H9 (cell line): Measurements from ENCODE around the gene C19orf44. TPM values are rescaled to one million over a fixed set of nuclear protein-coding genes. Genes with fewer than 3 reads are reported as not detected.

Experiments
- DNase-seq: peaks from one replicate; pipeline ENCODE4 v3.0.0-alpha.2; 2017
- H2AFZ ChIP-seq: one replicate; pipeline ENCODE4 v1.6.1; 2013; ENCODE audit warnings: mild to moderate bottlenecking, low read length, control low read depth, moderate library complexity
- H2AK5ac ChIP-seq: 2 replicates; pipeline ENCODE4 v1.6.1; 2013; ENCODE audit warnings: low read length, control low read depth, mixed read lengths; ENCODE audit not compliant: insufficient read length
- H2BK120ac ChIP-seq: one replicate; pipeline ENCODE4 v1.6.1; 2013; ENCODE audit warnings: low read depth, mild to moderate bottlenecking, low read length, control low read depth, inconsistent platforms; ENCODE audit not compliant: poor library complexity, severe bottlenecking
- H2BK12ac ChIP-seq: 2 replicates; pipeline ENCODE4 v1.6.1; 2013; ENCODE audit warnings: low read length, control low read depth, mixed read lengths, low read depth; ENCODE audit not compliant: insufficient read length
- H2BK15ac ChIP-seq: 2 replicates; pipeline ENCODE4 v1.6.1; 2013; ENCODE audit warnings: low read depth, low read length, control low read depth
- H2BK20ac ChIP-seq: one replicate; pipeline ENCODE4 v1.6.1; 2013; ENCODE audit warnings: low read depth, mild to moderate bottlenecking, low read length, control low read depth, inconsistent platforms; ENCODE audit not compliant: poor library complexity, severe bottlenecking
- H2BK5ac ChIP-seq: 2 replicates; pipeline ENCODE4 v1.6.1; 2013; ENCODE audit warnings: low read length, control low read depth, mixed read lengths; ENCODE audit not compliant: insufficient read length
- H3K14ac ChIP-seq: 2 replicates; pipeline ENCODE4 v1.6.1; 2013; ENCODE audit warnings: low read length, control low read depth; ENCODE audit not compliant: insufficient read depth
- H3K18ac ChIP-seq: 2 replicates; pipeline ENCODE4 v1.6.1; 2013; ENCODE audit warnings: low read depth, mild to moderate bottlenecking, mixed read lengths, low read length, control low read depth; ENCODE audit not compliant: insufficient read length
- H3K23ac ChIP-seq: 2 replicates; pipeline ENCODE4 v1.6.1; 2013; ENCODE audit warnings: low read length, control low read depth, mixed read lengths, low read depth; ENCODE audit not compliant: insufficient read length
- H3K23me2 ChIP-seq: 2 replicates; pipeline ENCODE4 v1.6.1; 2013; ENCODE audit warnings: low read depth, mild to moderate bottlenecking, mixed read lengths, low read length, control low read depth; ENCODE audit not compliant: insufficient read length, poor library complexity, severe bottlenecking
- H3K27ac ChIP-seq: 2 replicates; pipeline ENCODE4 v1.5.1; 2013; ENCODE audit warnings: low read length, control low read depth, mixed read lengths, low read depth; ENCODE audit not compliant: insufficient read length
- H3K27me3 ChIP-seq: 2 replicates; pipeline ENCODE4 v1.6.1; 2013; ENCODE audit warnings: low read length, control low read depth, inconsistent platforms; ENCODE audit not compliant: insufficient read depth
- H3K4ac ChIP-seq: 2 replicates; pipeline ENCODE4 v1.6.1; 2013; ENCODE audit warnings: low read depth, mild to moderate bottlenecking, control low read depth, inconsistent platforms, low read length, moderate library complexity
- H3K4me1 ChIP-seq: 2 replicates; pipeline ENCODE4 v1.6.1; 2013; ENCODE audit warnings: low read length, control low read depth, inconsistent platforms; ENCODE audit not compliant: insufficient read depth
- H3K4me2 ChIP-seq: 2 replicates; pipeline ENCODE4 v1.6.1; 2013; ENCODE audit warnings: low read length, control low read depth, mixed read lengths; ENCODE audit not compliant: insufficient read length, insufficient read depth
- H3K56ac ChIP-seq: 2 replicates; pipeline ENCODE4 v1.6.1; 2013; ENCODE audit warnings: low read depth, mild to moderate bottlenecking, mixed read lengths, low read length, control low read depth; ENCODE audit not compliant: insufficient read length
- H3K79me1 ChIP-seq: 2 replicates; pipeline ENCODE4 v1.6.1; 2013; ENCODE audit warnings: low read depth, mild to moderate bottlenecking, moderate library complexity, low read length, control low read depth, inconsistent platforms; ENCODE audit not compliant: insufficient read depth, poor library complexity, severe bottlenecking
- H3K79me2 ChIP-seq: 2 replicates; pipeline ENCODE4 v1.6.1; 2013; ENCODE audit warnings: low read length, control low read depth, inconsistent platforms; ENCODE audit not compliant: insufficient read depth
- H3K9ac ChIP-seq: 2 replicates; pipeline ENCODE4 v1.6.1; 2013; ENCODE audit warnings: low read length, control low read depth, mixed read lengths; ENCODE audit not compliant: insufficient read length; ENCODE audit errors: extremely low read depth
- H3K9me3 ChIP-seq: one replicate; pipeline ENCODE4 v1.6.1; 2013; ENCODE audit warnings: low read depth, low read length, inconsistent platforms; ENCODE audit not compliant: control insufficient read depth
- H3T11ph ChIP-seq: one replicate; pipeline ENCODE4 v1.6.1; 2013; ENCODE audit warnings: mild to moderate bottlenecking, low read length, control low read depth, inconsistent platforms
- H4K20me1 ChIP-seq: one replicate; pipeline ENCODE4 v1.6.1; 2013; ENCODE audit not compliant: control insufficient read depth, insufficient read length, insufficient read depth
- H4K5ac ChIP-seq: 2 replicates; pipeline ENCODE4 v1.6.1; 2013; ENCODE audit warnings: low read depth, mild to moderate bottlenecking, mixed read lengths, low read length, control low read depth; ENCODE audit not compliant: insufficient read length
- H4K8ac ChIP-seq: replicated peaks from 2 replicates; pipeline ENCODE4 v1.6.1; 2013; ENCODE audit warnings: low read length, control low read depth, mixed read lengths, low read depth; ENCODE audit not compliant: insufficient read length
- H4K91ac ChIP-seq: 2 replicates; pipeline ENCODE4 v1.6.1; 2013; ENCODE audit warnings: low read depth, mild to moderate bottlenecking, moderate library complexity, mixed read lengths, low read length, control low read depth; ENCODE audit not compliant: insufficient read length
- H3K27ac Mint-ChIP-seq, 3 experiments: 2 replicates in 2 of 3; 3 replicates in 1 of 3; pipeline ENCODE4 v1.8.0; 2020 to 2021; ENCODE audit warnings: mixed read lengths in 3 of 3, mild to moderate bottlenecking in 1 of 3, moderate library complexity in 1 of 3
- H3K27me3 Mint-ChIP-seq: 2 replicates; pipeline ENCODE4 v1.8.0; 2021; ENCODE audit warnings: low read depth, mild to moderate bottlenecking, moderate library complexity, mixed read lengths
- H3K36me3 Mint-ChIP-seq, 3 experiments: 2 replicates in 2 of 3; 3 replicates in 1 of 3; pipeline ENCODE4 v1.8.0; 2020 to 2021; ENCODE audit warnings: low read depth in 3 of 3, mixed read lengths in 3 of 3; ENCODE audit not compliant: insufficient read depth in 1 of 3
- H3K4me1 Mint-ChIP-seq, 2 experiments: 2 replicates each; pipeline ENCODE4 v1.8.0; 2020; ENCODE audit warnings: mixed read lengths in 2 of 2
- H3K4me3 Mint-ChIP-seq, 2 experiments: 2 replicates in 1 of 2; 3 replicates in 1 of 2; pipeline ENCODE4 v1.8.0; 2020 to 2021; ENCODE audit warnings: mild to moderate bottlenecking in 2 of 2, mixed read lengths in 2 of 2, moderate library complexity in 1 of 2
- H3K9me3 Mint-ChIP-seq, 2 experiments: 2 replicates in 1 of 2; 3 replicates in 1 of 2; pipeline ENCODE4 v1.8.0; 2020; ENCODE audit warnings: mild to moderate bottlenecking in 2 of 2, mixed read lengths in 2 of 2, moderate library complexity in 1 of 2
- WGBS: extraction: QIAGEN DNeasy Blood & Tissue Kit; methylation state at CpG from one replicate; pipeline ENCODE4 v1.1.7; 2013; ENCODE audit warnings: missing lambda C conversion rate, low lambda C conversion rate, mixed read lengths; ENCODE audit not compliant: insufficient read length; ENCODE audit errors: extremely low coverage; 5-methylcytosine and 5-hydroxymethylcytosine counted together
- total RNA-seq: library from RNA; stranded (reverse); gene quantifications from 2 replicates; pipeline ENCODE4 v1.2.1, GENCODE V29; 2021
- TF ChIP-seq, protein P1 (sequence below): fragments of 200-600 bp; sonication (generic); conservative IDR thresholded peaks from 3 replicates; pipeline ENCODE4 v1.8.0; 2021; ENCODE audit warnings: antibody characterized with exemption, mild to moderate bottlenecking

Gene C19orf44
- total RNA-seq, 1 experiment from 2014 or later, result 6.4 TPM

DNA sequence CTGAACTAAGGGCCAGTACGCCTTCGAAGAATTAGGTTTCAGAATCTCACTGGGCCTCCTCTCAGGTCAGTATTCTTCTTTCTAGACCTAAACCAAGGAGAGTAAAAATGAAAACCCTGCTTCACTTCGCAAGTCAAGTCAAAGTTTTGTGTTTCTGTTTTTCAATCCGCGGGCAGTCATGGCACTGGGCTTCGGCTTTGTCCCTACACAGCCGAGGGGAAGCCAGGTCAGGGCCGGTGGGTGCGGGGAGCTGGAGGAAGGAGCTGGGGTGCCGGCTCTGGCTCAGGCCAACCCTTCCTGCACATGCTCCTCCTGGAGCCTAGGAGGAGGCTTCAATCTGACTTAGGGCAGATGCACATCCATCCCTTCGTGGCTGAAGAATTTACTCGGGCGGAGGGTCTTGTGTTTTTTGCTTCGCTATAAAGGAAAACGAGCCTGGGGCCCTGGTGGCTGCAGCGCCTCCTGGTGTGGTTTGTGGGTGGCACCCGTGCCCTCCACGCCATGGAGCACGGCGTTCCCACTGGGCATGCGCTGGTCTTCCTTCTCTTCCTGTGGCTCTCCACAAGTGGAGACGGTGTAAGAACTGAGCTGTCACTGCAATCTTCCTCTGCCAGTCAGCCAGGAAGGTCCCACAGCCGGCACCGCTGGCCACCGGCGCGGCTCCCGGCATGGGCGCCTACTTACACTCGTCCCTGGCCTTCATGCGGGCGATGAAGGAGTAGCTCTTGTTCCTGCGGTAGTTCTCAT is 22.5 kb downstream of the C19orf44 start:
- Mint-ChIP-seq H3K4me3 (no peak overlapping the region), H3K4me1 (no peaks in the 10 kb centered on the region), H3K36me3 (peaks cover 39 to 72% (median 64%) of the 10 kb centered on the region in 3 experiments; a peak in 6 of 7 replicates), H3K27ac (peak overlapping the region in 2 of 3 experiments; percentile 17 to 71; a peak in 3 of 7 replicates), H3K27me3 (no peaks in the 10 kb centered on the region), H3K9me3 (no peaks in the 10 kb centered on the region)
- Histone ChIP-seq H3K4ac (no peak overlapping the region), H2BK5ac (no peak overlapping the region), H3K27ac (no peak overlapping the region), H2BK12ac (no peak overlapping the region), H4K8ac (no peak overlapping the region), H3K9me3 (no peaks in the 10 kb centered on the region), H2BK120ac (no peak overlapping the region), H3K4me1 (no peaks in the 10 kb centered on the region), H3K23ac (no peak overlapping the region), H4K20me1 (peaks cover 3% of the 10 kb centered on the region), H4K91ac (no peak overlapping the region), H2BK20ac (no peak overlapping the region), H3K27me3 (no peaks in the 10 kb centered on the region), H3K23me2 (no peaks in the 10 kb centered on the region), H3K18ac (no peak overlapping the region), H3K56ac (no peak overlapping the region), H3T11ph (no peak overlapping the region), H2BK15ac (no peak overlapping the region), H3K9ac (no peak overlapping the region), H2AK5ac (no peak overlapping the region), H3K14ac (no peak overlapping the region), H3K79me2 (no peaks in the 10 kb centered on the region), H2AFZ (no peak overlapping the region), H3K4me2 (no peak overlapping the region), H4K5ac (no peak overlapping the region), H3K79me1 (no peaks in the 10 kb centered on the region)
- TF ChIP-seq, protein P1, sequence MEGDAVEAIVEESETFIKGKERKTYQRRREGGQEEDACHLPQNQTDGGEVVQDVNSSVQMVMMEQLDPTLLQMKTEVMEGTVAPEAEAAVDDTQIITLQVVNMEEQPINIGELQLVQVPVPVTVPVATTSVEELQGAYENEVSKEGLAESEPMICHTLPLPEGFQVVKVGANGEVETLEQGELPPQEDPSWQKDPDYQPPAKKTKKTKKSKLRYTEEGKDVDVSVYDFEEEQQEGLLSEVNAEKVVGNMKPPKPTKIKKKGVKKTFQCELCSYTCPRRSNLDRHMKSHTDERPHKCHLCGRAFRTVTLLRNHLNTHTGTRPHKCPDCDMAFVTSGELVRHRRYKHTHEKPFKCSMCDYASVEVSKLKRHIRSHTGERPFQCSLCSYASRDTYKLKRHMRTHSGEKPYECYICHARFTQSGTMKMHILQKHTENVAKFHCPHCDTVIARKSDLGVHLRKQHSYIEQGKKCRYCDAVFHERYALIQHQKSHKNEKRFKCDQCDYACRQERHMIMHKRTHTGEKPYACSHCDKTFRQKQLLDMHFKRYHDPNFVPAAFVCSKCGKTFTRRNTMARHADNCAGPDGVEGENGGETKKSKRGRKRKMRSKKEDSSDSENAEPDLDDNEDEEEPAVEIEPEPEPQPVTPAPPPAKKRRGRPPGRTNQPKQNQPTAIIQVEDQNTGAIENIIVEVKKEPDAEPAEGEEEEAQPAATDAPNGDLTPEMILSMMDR, result peak; percentile 43; the same call in 2 of the 3 replicates
- no CpG with 5 or more reads among the region's 33 CpGs for WGBS
- no peak for DNase-seq
